Pancreas (tissue), 10 donors: ENCODE results near the gene POLR3F. TPM values are rescaled to one million over a fixed set of nuclear protein-coding genes. Genes with fewer than 3 reads are reported as not detected.
"Not testable (repeated sequence)": the region's sequence is repeated elsewhere in the genome, so short reads cannot be mapped to it uniquely, and the experiment has no call there.

Experiments used
- ATAC-seq, 4 donors: fragments of 200-7000 bp; cut with Tn5 transposase; one replicate each; pipeline versions ENCODE4 v1.8.0 to v1.9.1; 2020; ENCODE audit warnings: mild to moderate bottlenecking in 4 of 4, moderate library complexity in 4 of 4
- DNase-seq, 6 donors: peaks; one replicate each; pipeline ENCODE4 v3.0.0-alpha.2; 2020
- FAIRE-seq: peaks from 2 replicates; lab custom pipeline; 2012; peaks lifted over from hg19 to GRCh38; lab: Jason Lieb, UNC
- H3K27ac ChIP-seq, 4 donors: fragments of 200-600 bp; sonication (generic); 1 replicate in 3 of 4; 2 replicates in 1 of 4; pipeline versions ENCODE4 v1.5.0 to v1.8.0; 2020
- H3K27me3 ChIP-seq, 4 donors: fragments of 200-600 bp; one replicate each; pipeline ENCODE4 v1.8.0; 2021
- H3K36me3 ChIP-seq, 3 donors: fragments of 200-600 bp; sonication (generic) in 1 of 3; one replicate each; pipeline versions ENCODE4 v1.5.0 to v1.8.0; 2020 to 2021
- H3K4me1 ChIP-seq, 3 donors: fragments of 200-600 bp; one replicate each; pipeline ENCODE4 v1.8.0; 2021
- H3K4me3 ChIP-seq, 4 donors: fragments of 200-600 bp; sonication (generic) in 2 of 4; one replicate each; pipeline versions ENCODE4 v1.5.0 to v1.8.0; 2020 to 2021
- H3K9me3 ChIP-seq, 4 donors: fragments of 200-600 bp; one replicate each; pipeline ENCODE4 v1.8.0; 2021
- WGBS, 2 donors: extraction: QIAGEN DNeasy Blood & Tissue Kit; methylation state at CpG; one replicate each; pipeline ENCODE4 v1.1.7; 2013; 5-methylcytosine and 5-hydroxymethylcytosine counted together
- intact Hi-C, 3 donors: fragments of 100-400 bp; cut with DNase I; formaldehyde crosslinking; loops; one replicate each; pipeline versions ENCODE4 v1.11.1 to v1.14.2; 2022
- polyA plus RNA-seq, 2 donors: library from polyadenylated mRNA; stranded (reverse); fragments of 200-250 nt; gene quantifications; one replicate each; pipeline ENCODE4 v1.2.3, GENCODE V29; 2013
- total RNA-seq, 6 donors: library from RNA; stranded (reverse); fragmentation: NEBNext Ultra II Directional in 4 of 6; extraction: Animal tissue kit (Norgen Biotek cat#: 25700) in 4 of 6; gene quantifications; one replicate each; pipeline versions ENCODE4 v1.2.1 to v1.2.4, GENCODE V29; 2021 to 2023
- TF ChIP-seq, protein P1 (sequence below), 4 donors: fragments of 200-600 bp; sonication (generic) in 3 of 4; IDR thresholded peaks; one replicate each; pipeline versions ENCODE4 v1.5.0 to v1.8.0; 2021; ENCODE audit warnings: antibody characterized with exemption in 4 of 4
- donor health status: healthy with polysubstance abuse.
- donor health status: DM: no; HTN: no; CAD: no; lungs with moderate emphysema.
- donor health status: DM: no; HTN: no; CAD: no.
- donor health status: control.
- donor health status: control.
- donor health status: Bipolar disorder and iron deficiency.
- donor health status: DM: yes; HTN: yes; CAD: no.
- donor health status: DM: no; HTN: no; CAD: no.
- donor health status: DM: no; HTN: no; CAD: no.
- donor health status: DM: yes; HTN: yes; CAD: no.

Gene POLR3F
- total and polyA plus RNA-seq, 8 donors: 3.3 to 8.6 (median 4.0) TPM

- Histone ChIP-seq H3K27ac (no peak overlapping the region), H3K27me3 (no peaks in the 10 kb centered on the region), H3K4me3 (no peak overlapping the region), H3K36me3 (peaks cover 0 to 56% (median 25%) of the 10 kb centered on the region in 3 donors), H3K4me1 (no peaks in the 10 kb centered on the region), H3K9me3 (no peaks in the 10 kb centered on the region)
- no peak for ATAC-seq
- intact Hi-C loops: no loop called here
- no peak for FAIRE-seq
- TF ChIP-seq, protein P1, sequence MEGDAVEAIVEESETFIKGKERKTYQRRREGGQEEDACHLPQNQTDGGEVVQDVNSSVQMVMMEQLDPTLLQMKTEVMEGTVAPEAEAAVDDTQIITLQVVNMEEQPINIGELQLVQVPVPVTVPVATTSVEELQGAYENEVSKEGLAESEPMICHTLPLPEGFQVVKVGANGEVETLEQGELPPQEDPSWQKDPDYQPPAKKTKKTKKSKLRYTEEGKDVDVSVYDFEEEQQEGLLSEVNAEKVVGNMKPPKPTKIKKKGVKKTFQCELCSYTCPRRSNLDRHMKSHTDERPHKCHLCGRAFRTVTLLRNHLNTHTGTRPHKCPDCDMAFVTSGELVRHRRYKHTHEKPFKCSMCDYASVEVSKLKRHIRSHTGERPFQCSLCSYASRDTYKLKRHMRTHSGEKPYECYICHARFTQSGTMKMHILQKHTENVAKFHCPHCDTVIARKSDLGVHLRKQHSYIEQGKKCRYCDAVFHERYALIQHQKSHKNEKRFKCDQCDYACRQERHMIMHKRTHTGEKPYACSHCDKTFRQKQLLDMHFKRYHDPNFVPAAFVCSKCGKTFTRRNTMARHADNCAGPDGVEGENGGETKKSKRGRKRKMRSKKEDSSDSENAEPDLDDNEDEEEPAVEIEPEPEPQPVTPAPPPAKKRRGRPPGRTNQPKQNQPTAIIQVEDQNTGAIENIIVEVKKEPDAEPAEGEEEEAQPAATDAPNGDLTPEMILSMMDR (IDR thresholded peaks at IDR 0.05): no peak
- WGBS, 2 donors: 90 to 93% methylated on average over 1 of the region's 1 CpG
- no peak for DNase-seq
Observed at GRCh38 chr20:18524646-18525045, 57.5 kb downstream of the POLR3F start.

DNA sequence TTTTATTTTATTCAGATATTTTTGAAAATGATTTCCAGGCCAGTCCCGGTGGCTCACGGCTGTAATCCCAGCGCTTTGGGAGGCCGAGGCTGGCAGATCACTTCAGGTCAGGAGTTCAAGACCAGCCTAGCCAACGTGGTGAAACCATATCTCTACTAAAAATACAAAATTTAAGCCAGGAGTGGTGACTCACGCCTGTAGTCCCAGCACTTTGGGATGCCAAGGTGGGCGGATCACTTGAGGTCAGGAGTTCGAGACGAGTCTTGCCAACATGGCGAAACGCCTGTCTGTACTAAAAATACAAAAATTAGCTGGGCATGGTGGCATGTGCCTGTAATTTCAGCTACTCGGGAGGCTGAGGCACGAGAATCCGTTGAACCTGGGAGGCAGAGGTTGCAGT is 59.6 kb downstream of the POLR3F start:
- H3K4me3 ChIP-seq, FAIRE-seq, H3K27me3 ChIP-seq, H3K4me1 ChIP-seq, ATAC-seq, intact Hi-C loops, H3K9me3 ChIP-seq, DNase-seq, H3K27ac ChIP-seq: not testable (repeated sequence)
- H3K36me3 ChIP-seq: peaks cover 5 to 77% (median 38%) of the 10 kb centered on the region in 3 donors
- 81% methylated on average over 14 of the region's 14 CpGs for WGBS, 2 donors

GRCh38 chr20:18527339-18527738 is 60.1 kb downstream of the POLR3F start:
- Histone ChIP-seq H3K27me3 (no peaks in the 10 kb centered on the region), H3K27ac (no peak overlapping the region), H3K4me3 (no peak overlapping the region), H3K36me3 (peaks cover 5 to 83% (median 38%) of the 10 kb centered on the region in 3 donors), H3K4me1 (no peaks in the 10 kb centered on the region), H3K9me3 (no peaks in the 10 kb centered on the region)
- WGBS, 2 donors: 79 to 96% methylated on average over 2 of the region's 2 CpGs
- intact Hi-C loops: no loop called here
- DNase-seq (no peak), ATAC-seq (no peak), FAIRE-seq (no peak)
- TF ChIP-seq, protein P1 (IDR thresholded peaks at IDR 0.05): no peak

- H3K4me3 ChIP-seq: no peak overlapping the region
- no peak overlapping the region for H3K27ac ChIP-seq
- H3K36me3 ChIP-seq: peaks cover 5 to 88% (median 42%) of the 10 kb centered on the region in 3 donors
- no peaks in the 10 kb centered on the region for H3K4me1 ChIP-seq
- TF ChIP-seq, protein P1 (IDR thresholded peaks at IDR 0.05): no peak
- no peaks in the 10 kb centered on the region for H3K9me3 ChIP-seq
- no peak for DNase-seq
- FAIRE-seq: no peak
- ATAC-seq: no peak
- H3K27me3 ChIP-seq: no peaks in the 10 kb centered on the region
- intact Hi-C loops: no loop called here
- WGBS, 2 donors: 95 to 98% methylated on average over 2 of the region's 2 CpGs
Observed at GRCh38 chr20:18527836-18528235, 60.6 kb downstream of the POLR3F start.

DNA sequence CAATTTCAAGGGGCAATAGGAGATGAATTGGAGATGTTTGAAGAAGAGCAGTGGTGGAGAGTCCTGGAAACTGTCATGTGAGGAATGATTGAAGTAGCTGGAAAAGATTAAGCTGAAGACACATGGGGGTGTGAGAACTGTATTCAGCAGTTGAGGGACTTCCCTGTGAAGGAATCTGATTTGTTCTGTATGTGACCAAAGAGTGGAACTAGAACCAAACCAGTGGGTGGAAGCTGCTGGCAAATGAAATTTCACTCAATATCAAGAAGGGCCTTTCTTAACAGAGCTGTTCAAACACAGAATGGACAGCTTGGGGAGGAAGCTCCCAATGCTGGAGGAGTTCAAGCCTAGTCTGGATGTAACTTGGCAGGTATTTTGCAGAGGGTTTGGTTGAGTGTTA is 61.9 kb downstream of the POLR3F start:
- no peak for FAIRE-seq

More for the DNA sequence above, 61.9 kb downstream of the POLR3F start:
- Histone ChIP-seq H3K27me3 (no peaks in the 10 kb centered on the region), H3K4me1 (no peaks in the 10 kb centered on the region), H3K27ac (no peak overlapping the region), H3K4me3 (no peak overlapping the region), H3K36me3 (peaks cover 5 to 96% (median 53%) of the 10 kb centered on the region in 3 donors), H3K9me3 (no peaks in the 10 kb centered on the region)
- DNase-seq (no peak), ATAC-seq (no peak)
- TF ChIP-seq, protein P1 (IDR thresholded peaks at IDR 0.05): no peak
- intact Hi-C loops: no loop called here
